Activated T-cell treated with anti-CD3 and anti-CD28 coated beads for 4 hours (primary cell): ENCODE data around the gene RPTN.

Experiments used
- DNase-seq: peaks from one replicate; pipeline ENCODE4 v3.0.0-alpha.2; 2020

Gene RPTN

GRCh38 chr1:152110365-152110859, 48.6 kb downstream of the RPTN start:
- no peak for DNase-seq

DNA sequence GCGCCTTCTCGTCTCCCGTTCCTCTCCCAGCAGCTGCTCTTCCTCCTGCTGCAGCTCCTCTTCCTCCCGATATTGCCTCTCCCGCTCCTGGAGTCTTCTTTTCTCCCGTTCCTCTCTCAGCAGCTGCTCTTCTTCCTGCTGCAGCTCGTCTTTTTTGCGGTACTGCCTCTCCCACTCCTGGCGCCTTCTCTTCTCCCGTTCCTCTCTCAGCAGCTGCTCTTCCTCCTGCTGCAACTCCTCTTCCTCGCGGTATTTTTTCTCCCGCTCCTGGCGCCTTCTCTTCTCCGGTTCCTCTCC, 49.1 kb downstream of the RPTN start:
- DNase-seq: no peak

DNA sequence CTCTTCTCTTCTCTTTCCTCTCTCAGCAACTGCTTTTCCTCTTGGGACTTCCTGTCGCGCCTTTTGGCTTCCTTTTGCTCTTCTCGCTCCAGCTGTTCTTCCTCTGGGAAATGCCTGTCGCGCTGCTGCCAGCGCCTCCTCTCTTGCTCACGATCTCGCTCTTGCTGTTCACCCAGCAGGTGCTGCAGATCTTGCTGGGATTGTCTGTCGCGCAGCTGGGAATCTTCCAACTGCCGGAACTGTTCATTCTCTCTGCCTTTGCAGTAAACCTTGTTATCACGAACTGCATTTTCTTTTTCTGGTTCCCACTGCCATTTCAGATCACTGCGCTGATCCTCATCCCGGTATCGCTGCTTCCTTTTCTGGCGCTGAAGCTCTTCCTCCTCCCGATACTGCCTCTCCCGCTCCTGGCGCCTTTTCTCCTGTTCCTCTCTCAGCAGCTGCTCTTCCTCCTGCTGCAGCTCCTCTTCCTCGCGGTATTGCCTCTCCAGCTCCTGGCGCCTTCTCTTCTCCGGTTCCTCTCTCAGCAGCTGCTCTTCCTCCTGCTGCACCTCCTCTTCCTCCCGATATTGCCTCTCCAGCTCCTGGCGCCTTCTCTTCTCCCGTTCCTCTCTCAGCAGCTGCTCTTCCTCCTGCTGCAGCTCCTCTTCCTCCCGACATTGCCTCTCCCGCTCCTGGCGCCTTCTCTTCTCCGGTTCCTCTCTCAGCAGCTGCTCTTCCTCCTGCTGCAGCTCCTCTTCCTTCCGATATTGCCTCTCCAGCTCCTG, 49.6 kb downstream of the RPTN start:
- no peak for DNase-seq

- DNase-seq: no peak
These were observed 50.2 kb downstream of the RPTN start for GRCh38 chr1:152108882-152109222.

DNA sequence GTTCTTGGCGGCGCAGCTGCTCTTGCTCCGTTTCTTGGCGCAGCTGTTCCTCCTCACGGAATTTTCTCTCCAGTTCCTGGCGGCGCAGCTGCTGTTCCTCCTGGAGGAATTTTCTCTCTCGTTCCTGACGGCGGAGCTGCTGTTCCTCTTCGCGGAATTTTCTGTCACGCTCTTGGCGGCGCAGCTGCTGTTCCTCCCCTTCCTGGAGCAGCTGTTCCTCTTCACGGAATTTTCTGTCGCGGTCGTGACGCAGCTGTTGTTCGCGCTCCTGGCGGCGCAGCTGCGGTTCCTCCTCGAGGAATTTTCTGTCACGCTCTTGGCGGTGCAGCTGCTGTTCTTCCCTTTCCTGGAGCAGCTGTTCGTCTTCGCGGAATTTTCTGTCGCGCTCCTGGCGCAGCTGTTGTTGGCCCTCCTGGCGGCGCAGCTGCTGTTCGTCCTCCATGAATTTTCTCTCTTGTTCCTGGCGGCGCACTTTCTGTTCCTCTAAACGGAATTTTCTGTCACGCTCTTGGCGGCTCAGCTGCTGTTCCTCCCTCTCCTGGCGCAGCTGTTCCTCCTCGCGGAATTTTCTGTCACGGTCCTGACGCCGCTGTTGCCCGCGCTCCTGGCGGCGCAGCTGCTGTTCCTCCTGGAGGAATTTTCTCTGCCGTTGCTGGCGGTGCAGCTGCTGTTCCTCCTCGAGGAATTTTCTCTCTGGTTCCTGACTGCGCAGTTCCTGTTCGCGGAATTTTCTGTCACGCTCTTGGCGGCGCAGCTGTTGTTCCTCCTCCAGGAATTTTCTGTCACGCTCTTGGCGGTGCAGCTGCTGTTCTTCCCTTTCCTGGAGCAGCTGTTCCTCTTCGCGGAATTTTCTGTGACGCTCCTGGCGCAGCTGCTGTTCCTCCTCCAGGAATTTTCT, 50.8 kb downstream of the RPTN start:
- DNase-seq: no peak

DNA sequence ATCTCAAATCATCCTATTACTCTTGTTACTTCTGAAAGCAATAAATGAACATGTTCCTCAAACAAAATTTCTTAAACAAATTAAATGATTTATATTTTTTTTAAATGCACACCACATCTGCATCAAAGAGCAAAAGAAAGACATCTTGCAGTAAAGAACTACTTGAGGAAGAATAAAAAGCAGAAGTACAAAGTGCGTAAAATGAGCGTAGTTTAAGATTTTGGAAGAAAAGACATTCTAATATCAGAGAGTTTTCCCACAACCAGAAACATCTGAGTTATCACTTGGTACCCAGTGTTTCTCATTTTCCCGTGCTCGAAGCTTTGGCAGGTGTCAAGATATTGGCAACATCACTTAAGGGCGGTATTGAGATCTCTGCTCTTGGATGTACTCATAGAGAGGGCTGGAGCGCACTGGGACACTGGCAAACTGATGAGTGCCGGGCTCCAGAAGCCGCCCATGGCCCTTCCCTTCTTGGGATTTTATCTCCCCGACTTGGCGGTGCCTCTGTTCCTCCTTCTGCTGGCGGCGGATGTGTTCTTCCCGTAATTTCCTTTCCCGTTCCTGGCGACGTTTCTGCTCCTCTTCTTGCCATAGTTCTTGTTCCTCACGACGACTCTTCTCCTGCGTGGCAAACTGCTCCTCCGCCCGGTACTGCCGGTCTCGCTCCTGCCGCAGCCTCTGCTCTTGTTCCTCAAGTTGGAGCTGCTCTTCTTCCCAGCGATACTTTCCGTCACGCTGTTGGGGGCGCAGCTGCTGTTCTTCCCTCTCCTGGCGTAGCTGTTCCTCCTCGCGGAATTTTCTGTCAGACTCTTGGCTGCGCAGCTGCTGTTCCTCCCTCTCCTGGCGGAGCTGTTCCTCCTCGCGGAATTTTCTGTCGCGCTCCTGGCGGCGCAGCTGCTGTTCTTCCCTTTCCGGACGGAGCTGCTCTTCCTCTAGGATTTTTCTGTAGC, 51.7 kb downstream of the RPTN start:
- no peak for DNase-seq

DNA sequence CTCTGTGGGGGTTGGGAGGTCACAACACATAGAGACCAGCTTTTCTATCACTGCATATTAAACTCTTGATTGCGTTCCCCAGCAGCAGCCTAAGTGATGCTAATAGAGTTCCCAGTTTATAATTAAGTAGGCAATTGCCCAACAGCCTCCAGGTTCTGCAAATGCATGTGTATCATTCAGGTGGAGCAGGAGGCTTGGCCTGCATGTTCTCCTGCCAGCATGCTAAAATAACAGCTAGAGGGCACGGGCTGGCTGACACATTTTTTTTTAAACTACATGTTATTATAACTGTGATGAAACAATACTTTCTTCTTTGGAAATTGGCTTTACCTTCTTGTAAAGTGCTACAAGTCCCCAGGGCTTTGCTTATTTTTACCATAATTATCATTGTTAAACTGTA, 54.2 kb downstream of the RPTN start:
- DNase-seq: no peak
